Gastrocnemius medialis (tissue), 4 donors: ENCODE measurements around the gene BRI3. TPM values are rescaled to one million over a fixed set of nuclear protein-coding genes. Genes with fewer than 3 reads are reported as not detected.
A peak's percentile ranks its signal among the peaks of the same experiment; 100 is the strongest.

Experiments used
- ATAC-seq, 2 donors: fragments of 150-250 bp; one replicate each; pipeline ENCODE4 v1.9.1; 2016
- DNase-seq, 2 donors: peaks; one replicate each; pipeline ENCODE4 v3.0.0-alpha.2; 2019
- H3K27ac ChIP-seq, 4 donors: fragments of 200-600 bp; sonication (generic); 1 replicate in 1 of 4; 2 replicates in 3 of 4; pipeline ENCODE4 v1.5.1; 2016 to 2018; ENCODE audit warnings: mild to moderate bottlenecking in 2 of 4, moderate library complexity in 1 of 4
- H3K27me3 ChIP-seq, 3 donors: fragments of 200-600 bp; sonication (generic) in 2 of 3; 1 replicate in 1 of 3; 2 replicates in 2 of 3; pipeline versions ENCODE4 v1.5.1 to v1.6.0; 2016 to 2019; ENCODE audit warnings: mild to moderate bottlenecking in 1 of 3, moderate library complexity in 1 of 3
- H3K36me3 ChIP-seq, 2 donors: fragments of 200-600 bp; sonication (generic) in 1 of 2; one replicate each; pipeline ENCODE4 v1.5.1; 2017 to 2018
- H3K4me1 ChIP-seq, 2 donors: fragments of 200-600 bp; sonication (generic) in 1 of 2; one replicate each; pipeline ENCODE4 v1.5.1; 2016 to 2017; ENCODE audit warnings: mild to moderate bottlenecking in 2 of 2
- H3K4me3 ChIP-seq, 4 donors: fragments of 200-600 bp; sonication (generic) in 3 of 4; 1 replicate in 1 of 4; 2 replicates in 3 of 4; pipeline ENCODE4 v1.5.1; 2016 to 2019; ENCODE audit warnings: mild to moderate bottlenecking in 2 of 4
- H3K9me3 ChIP-seq, 3 donors: fragments of 200-600 bp; sonication (generic) in 2 of 3; 1 replicate in 1 of 3; 2 replicates in 2 of 3; pipeline ENCODE4 v1.5.1; 2016 to 2019
- POLR2A ChIP-seq, 2 donors: fragments of 450-650 bp; IDR thresholded peaks; one replicate each; pipeline ENCODE4 v1.6.1; 2017; ENCODE audit warnings: antibody characterized with exemption in 2 of 2, mild to moderate bottlenecking in 2 of 2, moderate library complexity in 2 of 2
- in situ Hi-C, 4 donors: fragments of 200-750 bp; cut with MboI; loops; one replicate each; pipeline versions ENCODE4 v1.15.0 to v1.8.0; 2017; ENCODE audit warnings: low sequenced_read_pairs in 4 of 4
- intact Hi-C: fragments of 100-400 bp; cut with DNase I; formaldehyde crosslinking; loops from one replicate; pipeline ENCODE4 v1.15.1; 2023; ENCODE audit warnings: low total_unique reads
- total RNA-seq, 4 donors: library from RNA; depleted of rRNA; stranded (reverse); fragments of >200 nt; gene quantifications; one replicate each; pipeline versions ENCODE4 v1.1.0 to v1.2.3, GENCODE V29; 2016
- TF ChIP-seq, protein P1 (sequence below), 5 experiments: fragments of 450-650 bp in 3 of 5; fragments of 200-600 bp in 2 of 5; sonication (generic) in 2 of 5; IDR thresholded peaks in 4 of 5; conservative IDR thresholded peaks in 1 of 5; 1 replicate in 4 of 5; 2 replicates in 1 of 5; pipeline ENCODE4 v1.5.1; 2016 to 2019; ENCODE audit warnings: antibody characterized with exemption in 5 of 5, mild to moderate bottlenecking in 3 of 5, moderate library complexity in 3 of 5

The BRI3 gene
- total RNA-seq, 4 donors from 2014 or later, result 60.5 to 180 (median 114) TPM

DNA sequence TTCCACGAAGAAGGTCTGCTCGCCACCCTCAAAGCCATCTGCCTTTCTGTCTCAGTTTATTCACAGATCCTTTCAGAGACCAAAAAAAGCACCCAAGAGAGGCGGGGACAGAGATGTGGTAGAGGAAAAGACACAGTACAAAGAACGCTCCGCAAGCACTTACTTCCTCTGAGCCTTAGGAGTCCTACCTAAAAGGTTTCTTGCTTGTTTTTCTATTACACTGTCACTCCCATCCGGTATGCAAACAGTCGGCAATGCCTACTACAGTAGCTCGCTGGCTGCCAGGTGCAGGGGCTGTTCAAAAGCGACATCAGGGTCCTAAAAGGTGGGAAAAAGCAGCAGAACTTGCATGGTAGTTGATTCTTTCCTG is 30.3 kb upstream of the BRI3 start:
- Histone ChIP-seq H3K9me3 (no peaks in the 10 kb centered on the region), H3K4me1 (peaks cover 18 to 28% of the 10 kb centered on the region in 2 donors), H3K27me3 (no peaks in the 10 kb centered on the region), H3K4me3 (peak overlapping the region; percentile 74 to 93 (median 86)), H3K27ac (peak overlapping the region; percentile 85 to 94 (median 88)), H3K36me3 (no peaks in the 10 kb centered on the region)
- no peak for DNase-seq
- TF ChIP-seq, protein P1, sequence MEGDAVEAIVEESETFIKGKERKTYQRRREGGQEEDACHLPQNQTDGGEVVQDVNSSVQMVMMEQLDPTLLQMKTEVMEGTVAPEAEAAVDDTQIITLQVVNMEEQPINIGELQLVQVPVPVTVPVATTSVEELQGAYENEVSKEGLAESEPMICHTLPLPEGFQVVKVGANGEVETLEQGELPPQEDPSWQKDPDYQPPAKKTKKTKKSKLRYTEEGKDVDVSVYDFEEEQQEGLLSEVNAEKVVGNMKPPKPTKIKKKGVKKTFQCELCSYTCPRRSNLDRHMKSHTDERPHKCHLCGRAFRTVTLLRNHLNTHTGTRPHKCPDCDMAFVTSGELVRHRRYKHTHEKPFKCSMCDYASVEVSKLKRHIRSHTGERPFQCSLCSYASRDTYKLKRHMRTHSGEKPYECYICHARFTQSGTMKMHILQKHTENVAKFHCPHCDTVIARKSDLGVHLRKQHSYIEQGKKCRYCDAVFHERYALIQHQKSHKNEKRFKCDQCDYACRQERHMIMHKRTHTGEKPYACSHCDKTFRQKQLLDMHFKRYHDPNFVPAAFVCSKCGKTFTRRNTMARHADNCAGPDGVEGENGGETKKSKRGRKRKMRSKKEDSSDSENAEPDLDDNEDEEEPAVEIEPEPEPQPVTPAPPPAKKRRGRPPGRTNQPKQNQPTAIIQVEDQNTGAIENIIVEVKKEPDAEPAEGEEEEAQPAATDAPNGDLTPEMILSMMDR (IDR thresholded peaks at IDR 0.05 in 4 of 5, conservative IDR thresholded peaks at IDR 0.05 in 1 of 5), result no peak
- no peak for TF ChIP-seq POLR2A (IDR thresholded peaks at IDR 0.05)
- intact Hi-C loops (loop anchor here (5.0 kb wide), 1 partner anchor 144 kb away; the partner anchor contains the start of gene LMTK2), in situ Hi-C loops (loop anchor here in 2 of 4 donors (25.0 kb wide), 2 partner anchors 139 to 161 kb away; partner anchors contain the start of genes BAIAP2L1 (in 1 of the 2) and LMTK2 (in 1 of the 2))
- no peak for ATAC-seq

- TF ChIP-seq, protein P1 (IDR thresholded peaks at IDR 0.05 in 4 of 5, conservative IDR thresholded peaks at IDR 0.05 in 1 of 5), result peak in 1 of 5 experiments; percentile 18
- peak; percentile 45 to 60 for TF ChIP-seq POLR2A (IDR thresholded peaks at IDR 0.05)
- in situ Hi-C loops, result loop anchor here in 2 of 4 donors (25.0 kb wide), 2 partner anchors 140 to 160 kb away; partner anchors contain the start of genes BAIAP2L1 (in 1 of the 2) and LMTK2 (in 1 of the 2)
- Histone ChIP-seq H3K27ac (peak within 1 kb of the TSS; percentile 85 to 94 (median 88)), H3K9me3 (no peaks in the 10 kb centered on the region), H3K4me3 (peak within 1 kb of the TSS; percentile 74 to 93 (median 86)), H3K27me3 (no peaks in the 10 kb centered on the region), H3K36me3 (no peaks in the 10 kb centered on the region), H3K4me1 (peaks cover 18 to 28% of the 10 kb centered on the region in 2 donors)
- intact Hi-C loops, result loop anchor here (1.0 to 5.0 kb wide), 4 partner anchors 28 to 149 kb away; partner anchors contain the start of genes BAIAP2L1 and LMTK2
- peak; percentile 94 to 96 for ATAC-seq
- peak; percentile 94 to 95 for DNase-seq
Observed at GRCh38 chr7:98251601-98252424, 29.7 kb upstream of the BRI3 start, which contains the start of gene TECPR1. Gene TECPR1, minus strand, starts transcription at chr7:98252232. Its CDS starts 6,086 bp downstream, at chr7:98246146.

- H3K27ac ChIP-seq, result peak overlapping the region; percentile 85 to 94 (median 88)
- no peak for DNase-seq
- ATAC-seq, result peak; percentile 40 to 76
- H3K4me1 ChIP-seq, result peaks cover 18 to 28% of the 10 kb centered on the region in 2 donors
- intact Hi-C loops (loop anchor here (1.0 to 5.0 kb wide), 4 partner anchors 28 to 148 kb away; partner anchors contain the start of genes BAIAP2L1 and LMTK2), in situ Hi-C loops (loop anchor here in 2 of 4 donors (25.0 kb wide), 2 partner anchors 140 to 160 kb away; partner anchors contain the start of genes BAIAP2L1 (in 1 of the 2) and LMTK2 (in 1 of the 2))
- H3K36me3 ChIP-seq, result no peaks in the 10 kb centered on the region
- H3K27me3 ChIP-seq, result no peaks in the 10 kb centered on the region
- H3K4me3 ChIP-seq, result peak overlapping the region; percentile 74 to 93 (median 86)
- no peaks in the 10 kb centered on the region for H3K9me3 ChIP-seq
- TF ChIP-seq, protein P1 (IDR thresholded peaks at IDR 0.05 in 4 of 5, conservative IDR thresholded peaks at IDR 0.05 in 1 of 5), result no peak
- no peak for TF ChIP-seq POLR2A (IDR thresholded peaks at IDR 0.05)
Observed at GRCh38 chr7:98252425-98253054, 28.9 kb upstream of the BRI3 start.

DNA sequence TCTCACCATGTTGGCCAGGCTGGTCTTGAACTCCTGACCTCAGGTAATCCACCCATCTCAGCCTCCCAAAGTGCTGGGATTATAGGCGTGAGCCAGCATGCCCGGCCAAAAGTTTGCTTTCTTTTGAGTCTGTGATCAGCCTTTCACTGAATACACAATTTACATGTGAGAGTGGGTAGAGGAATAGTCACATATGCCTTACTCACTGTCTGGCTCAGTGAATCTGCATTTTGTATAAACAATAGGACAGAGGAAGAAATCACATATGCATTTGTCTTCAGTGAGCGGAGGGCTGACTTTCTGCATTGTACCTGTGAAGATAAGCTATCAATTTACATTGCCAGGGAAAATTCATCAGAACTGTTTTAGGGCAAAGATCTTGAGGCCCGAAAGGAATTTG is 27.0 kb upstream of the BRI3 start:
- TF ChIP-seq POLR2A (IDR thresholded peaks at IDR 0.05), result no peak
- TF ChIP-seq, protein P1 (IDR thresholded peaks at IDR 0.05 in 4 of 5, conservative IDR thresholded peaks at IDR 0.05 in 1 of 5), result no peak
- intact Hi-C loops (loop anchor here (5.0 kb wide), 1 partner anchor 147 kb away; the partner anchor contains the start of gene LMTK2), in situ Hi-C loops (loop anchor here in 2 of 4 donors (25.0 kb wide), 2 partner anchors 142 to 158 kb away; partner anchors contain the start of genes BAIAP2L1 (in 1 of the 2) and LMTK2 (in 1 of the 2))
- no peak for ATAC-seq
- Histone ChIP-seq H3K36me3 (no peaks in the 10 kb centered on the region), H3K4me3 (no peak overlapping the region), H3K4me1 (peaks cover 18 to 28% of the 10 kb centered on the region in 2 donors), H3K9me3 (no peaks in the 10 kb centered on the region), H3K27ac (no peak overlapping the region), H3K27me3 (no peaks in the 10 kb centered on the region)
- DNase-seq, result no peak
